Fibroblast of skin of abdomen (primary cell): Measurements from ENCODE around the gene CUEDC1.

ENCODE experiments used
- DNase-seq: peaks from one replicate; pipeline ENCODE4 v3.0.0-alpha.2; 2013

CUEDC1 gene

GRCh38 chr17:57894848-57895247 lies 60.4 kb downstream of the CUEDC1 start:
- DNase-seq: no peak

GRCh38 chr17:57892820-57893595 lies 62.2 kb downstream of the CUEDC1 start:
- peak; percentile 96 for DNase-seq

- peak; percentile 86 for DNase-seq
These were observed 62.9 kb downstream of the CUEDC1 start for GRCh38 chr17:57892146-57892819.

- DNase-seq: no peak
These were observed 64.4 kb downstream of the CUEDC1 start for GRCh38 chr17:57890857-57891232.

- peak; percentile 63 for DNase-seq
These were observed 65.0 kb downstream of the CUEDC1 start for GRCh38 chr17:57889892-57890856.

GRCh38 chr17:57889252-57889651 lies 66.0 kb downstream of the CUEDC1 start:
- no peak for DNase-seq

- no peak for DNase-seq
These were observed 66.6 kb downstream of the CUEDC1 start for GRCh38 chr17:57888311-57889216.

GRCh38 chr17:57887161-57887560 lies 68.1 kb downstream of the CUEDC1 start:
- no peak for DNase-seq

GRCh38 chr17:57886020-57886419 lies 69.2 kb downstream of the CUEDC1 start:
- DNase-seq: no peak

- no peak for DNase-seq
These were observed 69.9 kb downstream of the CUEDC1 start for GRCh38 chr17:57885148-57885915.

- peak; percentile 42 for DNase-seq
These were observed 73.3 kb downstream of the CUEDC1 start for GRCh38 chr17:57881783-57882351.

- peak; percentile 95 for DNase-seq
These were observed 74.1 kb downstream of the CUEDC1 start for GRCh38 chr17:57881143-57881542.

- no peak for DNase-seq
These were observed 75.1 kb downstream of the CUEDC1 start for GRCh38 chr17:57880086-57880456.

GRCh38 chr17:57879437-57880085 lies 75.7 kb downstream of the CUEDC1 start:
- DNase-seq: no peak

- no peak for DNase-seq
These were observed 77.3 kb downstream of the CUEDC1 start for GRCh38 chr17:57877803-57878377.

GRCh38 chr17:57876866-57877237 lies 78.4 kb downstream of the CUEDC1 start:
- DNase-seq: no peak

GRCh38 chr17:57876023-57876865 lies 79.0 kb downstream of the CUEDC1 start:
- DNase-seq: no peak

- DNase-seq: peak; percentile 99
These were observed 79.8 kb downstream of the CUEDC1 start for GRCh38 chr17:57875290-57876022.
